H9 (cell line): ENCODE measurements around the gene SLC25A17. TPM values are rescaled to one million over a fixed set of nuclear protein-coding genes. Genes with fewer than 3 reads are reported as not detected.
"Not testable (repeated sequence)": the region's sequence is repeated elsewhere in the genome, so short reads cannot be mapped to it uniquely, and the experiment has no call there.

ENCODE experiments used
- DNase-seq: peaks from one replicate; pipeline ENCODE4 v3.0.0-alpha.2; 2017
- H2AFZ ChIP-seq: one replicate; pipeline ENCODE4 v1.6.1; 2013; ENCODE audit warnings: mild to moderate bottlenecking, low read length, control low read depth, moderate library complexity
- H2AK5ac ChIP-seq: 2 replicates; pipeline ENCODE4 v1.6.1; 2013; ENCODE audit warnings: low read length, control low read depth, mixed read lengths; ENCODE audit not compliant: insufficient read length
- H2BK120ac ChIP-seq: one replicate; pipeline ENCODE4 v1.6.1; 2013; ENCODE audit warnings: low read depth, mild to moderate bottlenecking, low read length, control low read depth, inconsistent platforms; ENCODE audit not compliant: poor library complexity, severe bottlenecking
- H2BK12ac ChIP-seq: 2 replicates; pipeline ENCODE4 v1.6.1; 2013; ENCODE audit warnings: low read length, control low read depth, mixed read lengths, low read depth; ENCODE audit not compliant: insufficient read length
- H2BK15ac ChIP-seq: 2 replicates; pipeline ENCODE4 v1.6.1; 2013; ENCODE audit warnings: low read depth, low read length, control low read depth
- H2BK20ac ChIP-seq: one replicate; pipeline ENCODE4 v1.6.1; 2013; ENCODE audit warnings: low read depth, mild to moderate bottlenecking, low read length, control low read depth, inconsistent platforms; ENCODE audit not compliant: poor library complexity, severe bottlenecking
- H2BK5ac ChIP-seq: 2 replicates; pipeline ENCODE4 v1.6.1; 2013; ENCODE audit warnings: low read length, control low read depth, mixed read lengths; ENCODE audit not compliant: insufficient read length
- H3K14ac ChIP-seq: 2 replicates; pipeline ENCODE4 v1.6.1; 2013; ENCODE audit warnings: low read length, control low read depth; ENCODE audit not compliant: insufficient read depth
- H3K18ac ChIP-seq: 2 replicates; pipeline ENCODE4 v1.6.1; 2013; ENCODE audit warnings: low read depth, mild to moderate bottlenecking, mixed read lengths, low read length, control low read depth; ENCODE audit not compliant: insufficient read length
- H3K23ac ChIP-seq: 2 replicates; pipeline ENCODE4 v1.6.1; 2013; ENCODE audit warnings: low read length, control low read depth, mixed read lengths, low read depth; ENCODE audit not compliant: insufficient read length
- H3K23me2 ChIP-seq: 2 replicates; pipeline ENCODE4 v1.6.1; 2013; ENCODE audit warnings: low read depth, mild to moderate bottlenecking, mixed read lengths, low read length, control low read depth; ENCODE audit not compliant: insufficient read length, poor library complexity, severe bottlenecking
- H3K27ac ChIP-seq: 2 replicates; pipeline ENCODE4 v1.5.1; 2013; ENCODE audit warnings: low read length, control low read depth, mixed read lengths, low read depth; ENCODE audit not compliant: insufficient read length
- H3K27me3 ChIP-seq: 2 replicates; pipeline ENCODE4 v1.6.1; 2013; ENCODE audit warnings: low read length, control low read depth, inconsistent platforms; ENCODE audit not compliant: insufficient read depth
- H3K4ac ChIP-seq: 2 replicates; pipeline ENCODE4 v1.6.1; 2013; ENCODE audit warnings: low read depth, mild to moderate bottlenecking, control low read depth, inconsistent platforms, low read length, moderate library complexity
- H3K4me1 ChIP-seq: 2 replicates; pipeline ENCODE4 v1.6.1; 2013; ENCODE audit warnings: low read length, control low read depth, inconsistent platforms; ENCODE audit not compliant: insufficient read depth
- H3K4me2 ChIP-seq: 2 replicates; pipeline ENCODE4 v1.6.1; 2013; ENCODE audit warnings: low read length, control low read depth, mixed read lengths; ENCODE audit not compliant: insufficient read length, insufficient read depth
- H3K56ac ChIP-seq: 2 replicates; pipeline ENCODE4 v1.6.1; 2013; ENCODE audit warnings: low read depth, mild to moderate bottlenecking, mixed read lengths, low read length, control low read depth; ENCODE audit not compliant: insufficient read length
- H3K79me1 ChIP-seq: 2 replicates; pipeline ENCODE4 v1.6.1; 2013; ENCODE audit warnings: low read depth, mild to moderate bottlenecking, moderate library complexity, low read length, control low read depth, inconsistent platforms; ENCODE audit not compliant: insufficient read depth, poor library complexity, severe bottlenecking
- H3K79me2 ChIP-seq: 2 replicates; pipeline ENCODE4 v1.6.1; 2013; ENCODE audit warnings: low read length, control low read depth, inconsistent platforms; ENCODE audit not compliant: insufficient read depth
- H3K9ac ChIP-seq: 2 replicates; pipeline ENCODE4 v1.6.1; 2013; ENCODE audit warnings: low read length, control low read depth, mixed read lengths; ENCODE audit not compliant: insufficient read length; ENCODE audit errors: extremely low read depth
- H3K9me3 ChIP-seq: one replicate; pipeline ENCODE4 v1.6.1; 2013; ENCODE audit warnings: low read depth, low read length, inconsistent platforms; ENCODE audit not compliant: control insufficient read depth
- H3T11ph ChIP-seq: one replicate; pipeline ENCODE4 v1.6.1; 2013; ENCODE audit warnings: mild to moderate bottlenecking, low read length, control low read depth, inconsistent platforms
- H4K20me1 ChIP-seq: one replicate; pipeline ENCODE4 v1.6.1; 2013; ENCODE audit not compliant: control insufficient read depth, insufficient read length, insufficient read depth
- H4K5ac ChIP-seq: 2 replicates; pipeline ENCODE4 v1.6.1; 2013; ENCODE audit warnings: low read depth, mild to moderate bottlenecking, mixed read lengths, low read length, control low read depth; ENCODE audit not compliant: insufficient read length
- H4K8ac ChIP-seq: replicated peaks from 2 replicates; pipeline ENCODE4 v1.6.1; 2013; ENCODE audit warnings: low read length, control low read depth, mixed read lengths, low read depth; ENCODE audit not compliant: insufficient read length
- H4K91ac ChIP-seq: 2 replicates; pipeline ENCODE4 v1.6.1; 2013; ENCODE audit warnings: low read depth, mild to moderate bottlenecking, moderate library complexity, mixed read lengths, low read length, control low read depth; ENCODE audit not compliant: insufficient read length
- H3K27ac Mint-ChIP-seq, 3 experiments: 2 replicates in 2 of 3; 3 replicates in 1 of 3; pipeline ENCODE4 v1.8.0; 2020 to 2021; ENCODE audit warnings: mixed read lengths in 3 of 3, mild to moderate bottlenecking in 1 of 3, moderate library complexity in 1 of 3
- H3K27me3 Mint-ChIP-seq: 2 replicates; pipeline ENCODE4 v1.8.0; 2021; ENCODE audit warnings: low read depth, mild to moderate bottlenecking, moderate library complexity, mixed read lengths
- H3K36me3 Mint-ChIP-seq, 3 experiments: 2 replicates in 2 of 3; 3 replicates in 1 of 3; pipeline ENCODE4 v1.8.0; 2020 to 2021; ENCODE audit warnings: low read depth in 3 of 3, mixed read lengths in 3 of 3; ENCODE audit not compliant: insufficient read depth in 1 of 3
- H3K4me1 Mint-ChIP-seq, 2 experiments: 2 replicates each; pipeline ENCODE4 v1.8.0; 2020; ENCODE audit warnings: mixed read lengths in 2 of 2
- H3K4me3 Mint-ChIP-seq, 2 experiments: 2 replicates in 1 of 2; 3 replicates in 1 of 2; pipeline ENCODE4 v1.8.0; 2020 to 2021; ENCODE audit warnings: mild to moderate bottlenecking in 2 of 2, mixed read lengths in 2 of 2, moderate library complexity in 1 of 2
- H3K9me3 Mint-ChIP-seq, 2 experiments: 2 replicates in 1 of 2; 3 replicates in 1 of 2; pipeline ENCODE4 v1.8.0; 2020; ENCODE audit warnings: mild to moderate bottlenecking in 2 of 2, mixed read lengths in 2 of 2, moderate library complexity in 1 of 2
- CTCF ChIP-seq: fragments of 200-600 bp; sonication (generic); conservative IDR thresholded peaks from 3 replicates; pipeline ENCODE4 v1.8.0; 2021; ENCODE audit warnings: antibody characterized with exemption, mild to moderate bottlenecking
- WGBS: extraction: QIAGEN DNeasy Blood & Tissue Kit; methylation state at CpG from one replicate; pipeline ENCODE4 v1.1.7; 2013; ENCODE audit warnings: missing lambda C conversion rate, low lambda C conversion rate, mixed read lengths; ENCODE audit not compliant: insufficient read length; ENCODE audit errors: extremely low coverage; 5-methylcytosine and 5-hydroxymethylcytosine counted together
- total RNA-seq: library from RNA; stranded (reverse); gene quantifications from 2 replicates; pipeline ENCODE4 v1.2.1, GENCODE V29; 2021

SLC25A17 gene
- total RNA-seq, 1 experiment from 2014 or later, result 26.5 TPM

GRCh38 chr22:40759294-40759840 is 59.8 kb downstream of the SLC25A17 start:
- Histone ChIP-seq H3K27me3 (no peaks in the 10 kb centered on the region), H3K9me3 (no peaks in the 10 kb centered on the region), H2BK15ac (no peak overlapping the region), H3K27ac (no peak overlapping the region), H4K5ac (no peak overlapping the region), H2BK120ac (no peak overlapping the region), H2AFZ (no peak overlapping the region), H3K4me2 (no peak overlapping the region), H3K4ac (no peak overlapping the region), H3K23me2 (no peaks in the 10 kb centered on the region), H3K18ac (no peak overlapping the region), H3K14ac (no peak overlapping the region), H3K79me1 (no peaks in the 10 kb centered on the region), H3K79me2 (no peaks in the 10 kb centered on the region), H3T11ph (no peak overlapping the region), H3K9ac (no peak overlapping the region), H3K23ac (no peak overlapping the region), H2BK12ac (no peak overlapping the region), H3K4me1 (no peaks in the 10 kb centered on the region; the same call in 1 of the 2 replicates), H2AK5ac (no peak overlapping the region), H4K91ac (no peak overlapping the region), H4K20me1 (no peaks in the 10 kb centered on the region), H2BK5ac (no peak overlapping the region), H3K56ac (no peak overlapping the region), H2BK20ac (no peak overlapping the region), H4K8ac (no peak overlapping the region)
- no peak for TF ChIP-seq CTCF
- no peaks in the 10 kb centered on the region; a peak in 1 of 5 replicates for H3K9me3 Mint-ChIP-seq
- H3K4me1 Mint-ChIP-seq, result peaks cover 17 to 18% of the 10 kb centered on the region in 2 experiments
- no peak for DNase-seq
- no peaks in the 10 kb centered on the region; a peak in 1 of 7 replicates for H3K36me3 Mint-ChIP-seq
- H3K27me3 Mint-ChIP-seq, result no peaks in the 10 kb centered on the region
- no peak overlapping the region; a peak in 1 of 7 replicates for H3K27ac Mint-ChIP-seq
- WGBS, result no CpG with 5 or more reads among the region's 6 CpGs
- H3K4me3 Mint-ChIP-seq, result no peak overlapping the region

GRCh38 chr22:40758851-40759250 is 60.3 kb downstream of the SLC25A17 start:
- not testable (repeated sequence) for H2BK5ac ChIP-seq, H3K27ac Mint-ChIP-seq, H4K5ac ChIP-seq, H3K4ac ChIP-seq, H3K23ac ChIP-seq, H3K79me2 ChIP-seq, H4K8ac ChIP-seq, H3K4me1 ChIP-seq, H3T11ph ChIP-seq, H2BK120ac ChIP-seq, H2AFZ ChIP-seq, H3K23me2 ChIP-seq, H2BK20ac ChIP-seq, DNase-seq, H3K36me3 Mint-ChIP-seq, H3K18ac ChIP-seq, H3K27me3 ChIP-seq, H3K4me3 Mint-ChIP-seq, H2BK12ac ChIP-seq, H3K79me1 ChIP-seq, H3K9ac ChIP-seq, H3K14ac ChIP-seq, H2AK5ac ChIP-seq, H3K27ac ChIP-seq, H3K9me3 Mint-ChIP-seq, H3K56ac ChIP-seq, H4K91ac ChIP-seq, H3K9me3 ChIP-seq, H2BK15ac ChIP-seq, H3K4me2 ChIP-seq, H3K27me3 Mint-ChIP-seq, H4K20me1 ChIP-seq
- no CpG with 5 or more reads among the region's 13 CpGs for WGBS
- H3K4me1 Mint-ChIP-seq, result peaks cover 19% of the 10 kb centered on the region in 2 experiments
